Omental fat pad (tissue), 4 donors: Measurements from ENCODE around the gene TSC1. TPM values are rescaled to one million over a fixed set of nuclear protein-coding genes. Genes with fewer than 3 reads are reported as not detected.

ENCODE experiments used
- ATAC-seq: fragments of 150-250 bp; one replicate; pipeline ENCODE4 v1.9.1; 2016; ENCODE audit warnings: mild to moderate bottlenecking, moderate library complexity; ENCODE audit not compliant: low FRiP score
- DNase-seq: peaks from one replicate; pipeline ENCODE4 v3.0.0-alpha.2; 2019; ENCODE audit warnings: low spot score
- CTCF ChIP-seq, 3 donors: fragments of 450-650 bp; IDR thresholded peaks; one replicate each; pipeline ENCODE4 v1.5.1; 2016 to 2017; ENCODE audit warnings: antibody characterized with exemption in 3 of 3, mild to moderate bottlenecking in 3 of 3, moderate library complexity in 2 of 3
- total RNA-seq, 4 donors: library from RNA; depleted of rRNA; stranded (reverse); fragments of >200 nt; gene quantifications; one replicate each; pipeline ENCODE4 v1.1.0, GENCODE V29; 2016

The TSC1 gene
- total RNA-seq, 4 donors from 2014 or later = 40.7 to 68.4 (median 46.5) TPM

- DNase-seq (no peak), ATAC-seq (no peak)
- TF ChIP-seq CTCF (IDR thresholded peaks at IDR 0.05) = no peak
Observed at GRCh38 chr9:132880324-132880661, 64.1 kb downstream of the TSC1 start.

- ATAC-seq = no peak
- no peak for TF ChIP-seq CTCF (IDR thresholded peaks at IDR 0.05)
- DNase-seq = no peak
Observed at GRCh38 chr9:132879457-132880323, 64.7 kb downstream of the TSC1 start.

GRCh38 chr9:132878695-132879456 lies 65.5 kb downstream of the TSC1 start, which contains the start of gene SPACA9:
SPACA9 (plus strand) TSS chr9:132878898; CDS start chr9:132883948, 5,050 bp downstream.
- DNase-seq = peak; percentile 24
- ATAC-seq = peak; percentile 42
- no peak for TF ChIP-seq CTCF (IDR thresholded peaks at IDR 0.05)

GRCh38 chr9:132877824-132878694 lies 66.4 kb downstream of the TSC1 start, which contains the start of gene AK8:
AK8 (minus strand) TSS chr9:132878284; CDS start chr9:132878255, 29 bp downstream.
- peak; percentile 74 for ATAC-seq
- DNase-seq = peak; percentile 44
- TF ChIP-seq CTCF (IDR thresholded peaks at IDR 0.05) = no peak

- ATAC-seq (no peak), DNase-seq (no peak)
- no peak for TF ChIP-seq CTCF (IDR thresholded peaks at IDR 0.05)
Observed at GRCh38 chr9:132877458-132877823, 67.0 kb downstream of the TSC1 start.

- no peak for DNase-seq
- TF ChIP-seq CTCF (IDR thresholded peaks at IDR 0.05) = no peak
- ATAC-seq = no peak
Observed at GRCh38 chr9:132876849-132877248, 67.6 kb downstream of the TSC1 start.
